Measurements from ENCODE around the gene HOXA5.

HOXA5 gene

GRCh38 chr7:27184337-27185012, 41.0 kb upstream of the HOXA5 start:
- no peak for DNase-seq (ENCODE audit: low spot score)
- no peak for TF ChIP-seq CTCF (IDR thresholded peaks at IDR 0.05; ENCODE audit: extremely low read depth, missing control alignments)

- DNase-seq (ENCODE audit: low spot score) = no peak
- TF ChIP-seq CTCF (IDR thresholded peaks at IDR 0.05; ENCODE audit: extremely low read depth, missing control alignments) = no peak
Observed at GRCh38 chr7:27183682-27184336, 40.3 kb upstream of the HOXA5 start.

GRCh38 chr7:27182861-27183681, 39.6 kb upstream of the HOXA5 start:
- no peak for TF ChIP-seq CTCF (IDR thresholded peaks at IDR 0.05; ENCODE audit: extremely low read depth, missing control alignments)
- no peak for DNase-seq (ENCODE audit: low spot score)

- no peak for TF ChIP-seq CTCF (IDR thresholded peaks at IDR 0.05; ENCODE audit: extremely low read depth, missing control alignments)
Observed at GRCh38 chr7:27182285-27182841, 38.9 kb upstream of the HOXA5 start.

GRCh38 chr7:27181795-27182275, 38.4 kb upstream of the HOXA5 start:
- DNase-seq (ENCODE audit: low spot score) = no peak
- TF ChIP-seq CTCF (IDR thresholded peaks at IDR 0.05; ENCODE audit: extremely low read depth, missing control alignments) = no peak

More at GRCh38 chr7:27182285-27182841, 38.9 kb upstream of the HOXA5 start:
- DNase-seq (ENCODE audit: low spot score) = no peak

- no peak for DNase-seq (ENCODE audit: low spot score)
- no peak for TF ChIP-seq CTCF (IDR thresholded peaks at IDR 0.05; ENCODE audit: extremely low read depth, missing control alignments)
Observed at GRCh38 chr7:27180431-27181420, 37.2 kb upstream of the HOXA5 start.
